Activated CD4-positive, alpha-beta T cell treated with anti-CD3 and anti-CD28 coated beads, Interleukin-2, Interleukin-6, amounts not matched to agents 100 ng/mL and 50 ng/mL, durations not matched to agents 16 hours and 8 hours (primary cell): ENCODE measurements around the gene PITRM1.

Experiments
- DNase-seq: peaks from one replicate; pipeline ENCODE4 v3.0.0-alpha.2; 2020

Gene PITRM1

DNA sequence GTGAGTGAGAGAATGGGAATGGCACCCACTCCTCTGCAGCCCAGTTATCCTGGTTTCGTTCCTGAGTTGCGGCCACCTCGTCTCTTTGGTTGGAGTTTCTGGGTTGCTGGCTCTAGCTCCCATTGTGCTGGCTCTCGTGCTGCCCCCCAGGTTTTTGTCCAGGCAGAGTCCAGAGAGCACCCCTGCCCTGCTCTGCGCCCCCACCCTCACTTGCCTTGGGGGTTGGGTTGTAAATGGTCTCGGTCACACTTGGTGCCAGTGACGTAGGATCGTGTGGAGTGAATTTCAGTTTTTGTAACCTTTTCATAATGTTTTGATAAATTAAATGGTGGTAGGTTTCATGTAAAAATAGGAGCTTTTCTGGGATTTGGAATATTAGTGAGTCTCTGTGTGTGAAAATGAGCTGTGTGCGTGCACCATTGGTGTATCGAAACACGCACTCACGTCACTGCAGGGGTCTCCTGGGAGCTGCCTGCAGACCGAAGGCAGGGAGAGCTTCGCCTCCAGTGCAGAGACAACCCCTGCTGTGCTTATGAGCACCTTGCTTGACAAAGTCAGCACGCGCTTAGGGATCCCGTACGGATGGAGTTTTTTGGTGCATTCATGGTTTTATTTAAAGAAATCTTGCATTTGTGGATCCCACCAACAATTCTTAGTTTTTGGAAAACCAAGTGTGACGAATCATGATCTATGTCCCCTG is 72.3 kb downstream of the PITRM1 start:
- DNase-seq = no peak

GRCh38 chr10:3099291-3100092 is 73.1 kb downstream of the PITRM1 start:
- DNase-seq = no peak

GRCh38 chr10:3098689-3099088 is 73.9 kb downstream of the PITRM1 start:
- DNase-seq = no peak

DNA sequence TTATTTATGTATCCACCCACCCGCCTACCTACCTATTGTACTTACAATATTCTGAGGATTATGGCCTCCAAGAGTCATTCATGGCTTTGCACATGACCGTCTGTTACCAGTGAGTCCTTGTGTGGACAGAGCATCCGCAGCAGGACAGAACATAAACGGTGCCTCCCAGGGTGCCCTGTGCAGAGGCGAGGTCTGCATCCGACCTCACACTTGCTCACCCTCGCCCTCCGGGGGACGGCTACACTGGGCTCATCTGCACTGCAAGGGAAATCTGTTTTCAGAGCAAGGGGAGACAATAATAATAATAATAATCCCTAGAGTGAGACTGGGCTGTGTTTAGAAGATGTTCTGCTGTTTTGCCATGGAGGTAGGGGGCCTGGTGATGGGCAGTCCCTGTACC is 75.4 kb downstream of the PITRM1 start:
- DNase-seq = no peak

DNA sequence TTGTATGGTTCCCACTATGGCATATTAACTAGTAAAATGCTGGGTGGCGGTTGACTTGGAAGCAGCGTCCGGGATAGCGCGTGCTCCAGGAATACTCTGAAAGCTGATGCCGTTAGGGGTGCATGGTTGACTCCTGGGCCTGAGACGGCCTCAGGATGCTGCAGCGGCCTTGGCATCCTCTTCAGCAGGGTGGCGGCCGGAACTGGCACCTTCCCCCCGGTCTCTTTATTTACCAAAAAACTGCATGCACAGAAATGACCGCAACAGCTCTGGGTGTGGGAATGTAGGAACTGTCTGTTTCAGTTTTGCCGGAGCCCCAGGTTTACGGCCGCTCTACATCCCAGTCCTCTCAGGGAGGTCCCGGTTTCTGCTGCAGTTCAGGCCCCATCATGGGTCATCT is 76.4 kb downstream of the PITRM1 start:
- peak; percentile 33 for DNase-seq

GRCh38 chr10:3095373-3096139 is 77.0 kb downstream of the PITRM1 start:
- DNase-seq = peak; percentile 91

DNA sequence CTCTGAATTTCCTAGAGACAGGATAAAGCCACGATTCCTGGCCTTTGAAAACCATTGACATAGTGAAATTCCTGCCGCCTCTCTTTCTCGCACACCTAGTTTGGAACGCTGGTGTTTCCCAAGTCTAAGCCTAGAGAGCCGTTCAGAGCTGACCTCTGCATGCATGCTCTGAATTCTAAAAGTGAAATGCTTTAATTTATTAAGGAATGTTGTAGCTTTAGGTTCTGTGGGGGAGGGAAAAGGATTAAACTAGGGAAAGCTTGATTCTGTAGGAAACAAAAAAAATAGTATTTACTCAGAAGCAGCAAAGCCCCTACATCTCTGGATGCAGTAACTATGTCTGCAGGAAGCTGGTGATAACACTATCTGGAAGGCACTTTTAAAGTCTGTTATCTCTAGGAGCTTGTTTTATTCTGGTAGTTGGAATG is 78.0 kb downstream of the PITRM1 start:
- DNase-seq = no peak

DNA sequence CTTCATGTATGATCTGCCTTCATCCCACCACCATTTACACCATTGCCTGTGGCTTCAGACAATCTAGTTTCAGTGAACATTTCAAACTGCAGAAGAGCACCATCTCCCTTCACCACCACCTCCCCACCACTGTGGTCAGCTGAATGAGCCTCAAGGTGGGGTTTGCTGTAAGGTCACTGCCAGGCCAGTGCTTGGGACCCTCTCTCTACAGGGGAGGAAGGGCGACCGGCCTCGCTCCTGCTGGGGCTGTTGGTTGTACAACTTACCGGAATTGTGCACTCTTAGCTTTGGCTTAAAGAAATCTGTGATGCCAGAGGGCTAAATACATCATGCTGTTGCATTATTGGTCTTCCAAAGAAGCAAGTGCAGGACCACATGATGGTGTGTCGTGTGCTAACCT is 78.6 kb downstream of the PITRM1 start:
- no peak for DNase-seq

- DNase-seq = no peak
These were observed 80.7 kb downstream of the PITRM1 start for GRCh38 chr10:3091921-3092320.

GRCh38 chr10:3090914-3091787 is 81.4 kb downstream of the PITRM1 start:
- peak; percentile 90 for DNase-seq

- DNase-seq = no peak
These were observed 82.2 kb downstream of the PITRM1 start for GRCh38 chr10:3090388-3090787.
